ENCODE measurements around the gene INVS. TPM values are rescaled to one million over a fixed set of nuclear protein-coding genes. Genes with fewer than 3 reads are reported as not detected.
"Not testable (repeated sequence)": the region's sequence is repeated elsewhere in the genome, so short reads cannot be mapped to it uniquely, and the experiment has no call there.

Gene INVS
- total RNA-seq, 2 experiments from 2014 or later = 30.7 to 36.7 TPM

GRCh38 chr9:100064872-100065581 lies 34.0 kb upstream of the INVS start:
- peaks cover 36% of the 10 kb centered on the region; the same call in 1 of the 2 replicates for H3K9me3 ChIP-seq (ENCODE audit: low read length)
- H2AFZ ChIP-seq (ENCODE audit: low read length) = no peak overlapping the region
- no peak for DNase-seq (ENCODE audit: low spot score)
- CTCF ChIA-PET (ENCODE audit: unreplicated experiment) = no interaction called here
- no peak overlapping the region for H3K4me2 ChIP-seq (ENCODE audit: low read length)
- H3K36me3 ChIP-seq (ENCODE audit: insufficient read depth, low read length) = peaks cover 67% of the 10 kb centered on the region
- no peaks in the 10 kb centered on the region for H4K20me1 ChIP-seq (ENCODE audit: insufficient read depth, low read length)
- POLR2A ChIA-PET = interaction anchor here (0.5 to 4.3 kb wide), 6 partner anchors 8 to 1734 kb away, joined by 3 to 38 read pairs (median 4); no protein-coding TSS in a partner anchor
- no peaks in the 10 kb centered on the region for H3K9me2 ChIP-seq (ENCODE audit: insufficient read depth, low read length)
- H3K4me3 ChIP-seq (ENCODE audit: low read depth, low read length, poor library complexity, severe bottlenecking) = no peak overlapping the region
- no TSS peak for BruUV-seq (replicated peaks)
- H3K27ac ChIP-seq (ENCODE audit: low read depth, low read length, poor library complexity, severe bottlenecking) = no peak overlapping the region
- peaks cover 48% of the 10 kb centered on the region for H3K4me1 ChIP-seq (ENCODE audit: insufficient read depth, low read length, poor library complexity, severe bottlenecking)
- no peak for TF ChIP-seq EZH2phosphoT487 (IDR thresholded peaks at IDR 0.05; ENCODE audit: borderline replicate concordance, low read depth, low read length)
- no peak for TF ChIP-seq CTCF (conservative IDR thresholded peaks at IDR 0.05; ENCODE audit: low read length)
- intact Hi-C loops (cut with micrococcal nuclease; ENCODE audit: unreplicated experiment) = no loop called here
- H3K79me2 ChIP-seq (ENCODE audit: insufficient read depth, low read depth, low read length) = peaks cover 77% of the 10 kb centered on the region

- no peaks in the 10 kb centered on the region for H4K20me1 ChIP-seq (ENCODE audit: insufficient read depth, low read length)
- H3K36me3 ChIP-seq (ENCODE audit: insufficient read depth, low read length) = peaks cover 63% of the 10 kb centered on the region
- H3K79me2 ChIP-seq (ENCODE audit: insufficient read depth, low read depth, low read length) = peaks cover 78% of the 10 kb centered on the region
- no peaks in the 10 kb centered on the region for H3K9me2 ChIP-seq (ENCODE audit: insufficient read depth, low read length)
- intact Hi-C loops (cut with micrococcal nuclease; ENCODE audit: unreplicated experiment) = no loop called here
- ChIA-PET CTCF (ENCODE audit: unreplicated experiment) (interaction anchor here (1.0 kb wide), 1 partner anchor 8 kb away, joined by 3 read pairs; no protein-coding TSS in a partner anchor), POLR2A (interaction anchor here (1.4 to 4.3 kb wide), 2 partner anchors 14 to 18 kb away, joined by 4 to 38 read pairs; no protein-coding TSS in a partner anchor)
- H3K27ac ChIP-seq (ENCODE audit: low read depth, low read length, poor library complexity, severe bottlenecking) = peak overlapping the region; percentile 54
- no peak overlapping the region for H2AFZ ChIP-seq (ENCODE audit: low read length)
- H3K4me1 ChIP-seq (ENCODE audit: insufficient read depth, low read length, poor library complexity, severe bottlenecking) = peaks cover 52% of the 10 kb centered on the region
- no peak overlapping the region for H3K4me3 ChIP-seq (ENCODE audit: low read depth, low read length, poor library complexity, severe bottlenecking)
- DNase-seq (ENCODE audit: low spot score) = peak; percentile 67
- no peak for TF ChIP-seq CTCF (conservative IDR thresholded peaks at IDR 0.05; ENCODE audit: low read length)
- no peak for TF ChIP-seq EZH2phosphoT487 (IDR thresholded peaks at IDR 0.05; ENCODE audit: borderline replicate concordance, low read depth, low read length)
- BruUV-seq (replicated peaks) = no TSS peak
- peaks cover 33% of the 10 kb centered on the region; the same call in 1 of the 2 replicates for H3K9me3 ChIP-seq (ENCODE audit: low read length)
- H3K4me2 ChIP-seq (ENCODE audit: low read length) = peak overlapping the region; percentile 28; the same call in 1 of the 2 replicates
Measured at GRCh38 chr9:100066539-100066938, 32.5 kb upstream of the INVS start.

- H3K9me2 ChIP-seq (ENCODE audit: insufficient read depth, low read length); H3K27ac ChIP-seq (ENCODE audit: low read depth, low read length, poor library complexity, severe bottlenecking); POLR2A ChIA-PET; DNase-seq (ENCODE audit: low spot score); H3K4me3 ChIP-seq (ENCODE audit: low read depth, low read length, poor library complexity, severe bottlenecking); CTCF ChIA-PET (ENCODE audit: unreplicated experiment); H3K4me2 ChIP-seq (ENCODE audit: low read length); H2AFZ ChIP-seq (ENCODE audit: low read length); H4K20me1 ChIP-seq (ENCODE audit: insufficient read depth, low read length); intact Hi-C loops (cut with micrococcal nuclease; ENCODE audit: unreplicated experiment); BruUV-seq (replicated peaks): not testable (repeated sequence)
- H3K4me1 ChIP-seq (ENCODE audit: insufficient read depth, low read length, poor library complexity, severe bottlenecking) = peaks cover 51% of the 10 kb centered on the region
- peaks cover 62% of the 10 kb centered on the region for H3K36me3 ChIP-seq (ENCODE audit: insufficient read depth, low read length)
- H3K79me2 ChIP-seq (ENCODE audit: insufficient read depth, low read depth, low read length) = peaks cover 78% of the 10 kb centered on the region
- H3K9me3 ChIP-seq (ENCODE audit: low read length) = peaks cover 34% of the 10 kb centered on the region; the same call in 1 of the 2 replicates
Measured at GRCh38 chr9:100067990-100068389, 31.1 kb upstream of the INVS start.

GRCh38 chr9:100069068-100069467 lies 30.0 kb upstream of the INVS start:
- H4K20me1 ChIP-seq (ENCODE audit: insufficient read depth, low read length); H3K4me3 ChIP-seq (ENCODE audit: low read depth, low read length, poor library complexity, severe bottlenecking); POLR2A ChIA-PET; H3K27ac ChIP-seq (ENCODE audit: low read depth, low read length, poor library complexity, severe bottlenecking); DNase-seq (ENCODE audit: low spot score); H3K4me2 ChIP-seq (ENCODE audit: low read length); CTCF ChIA-PET (ENCODE audit: unreplicated experiment); H2AFZ ChIP-seq (ENCODE audit: low read length); BruUV-seq (replicated peaks); intact Hi-C loops (cut with micrococcal nuclease; ENCODE audit: unreplicated experiment); H3K9me2 ChIP-seq (ENCODE audit: insufficient read depth, low read length): not testable (repeated sequence)
- Histone ChIP-seq H3K79me2 (ENCODE audit: insufficient read depth, low read depth, low read length) (peaks cover 78% of the 10 kb centered on the region), H3K4me1 (ENCODE audit: insufficient read depth, low read length, poor library complexity, severe bottlenecking) (peaks cover 40% of the 10 kb centered on the region), H3K36me3 (ENCODE audit: insufficient read depth, low read length) (peaks cover 62% of the 10 kb centered on the region), H3K9me3 (ENCODE audit: low read length) (peaks cover 34% of the 10 kb centered on the region; the same call in 1 of the 2 replicates)

Measured in OCI-LY7 (cell line).